LNCaP clone FGC (cell line): ENCODE results near the gene TBRG1.

Experiments
- DNase-seq: peaks from one replicate; pipeline ENCODE4 v3.0.0-alpha.2; 2011; ENCODE audit warnings: low read depth
- H3K4me3 ChIP-seq: 2 replicates; pipeline ENCODE4 v1.5.1; 2011; ENCODE audit warnings: mild to moderate bottlenecking, low read depth, low read length, control low read depth
- CTCF ChIP-seq: IDR thresholded peaks from 2 replicates; pipeline ENCODE4 v1.5.1; 2012; ENCODE audit warnings: mild to moderate bottlenecking; ENCODE audit not compliant: control insufficient read depth, insufficient read depth; ENCODE audit errors: extremely low read depth

TBRG1 gene

GRCh38 chr11:124676386-124676785 lies 53.7 kb downstream of the TBRG1 start:
- no peak for TF ChIP-seq CTCF
- no peak for DNase-seq

GRCh38 chr11:124678416-124678815 lies 55.8 kb downstream of the TBRG1 start:
- DNase-seq = no peak
- H3K4me3 ChIP-seq = no peak overlapping the region
- no peak for TF ChIP-seq CTCF

More at GRCh38 chr11:124676386-124676785, 53.7 kb downstream of the TBRG1 start:
- H3K4me3 ChIP-seq = no peak overlapping the region

- H3K4me3 ChIP-seq = no peak overlapping the region
- TF ChIP-seq CTCF = no peak
- no peak for DNase-seq
These were observed 58.8 kb downstream of the TBRG1 start for GRCh38 chr11:124681421-124681820.

- DNase-seq = no peak
- no peak for TF ChIP-seq CTCF
- H3K4me3 ChIP-seq = no peak overlapping the region
These were observed 59.8 kb downstream of the TBRG1 start for GRCh38 chr11:124682443-124682842.
